Ovary (tissue), 9 donors: ENCODE data around the gene TSSK2. TPM values are rescaled to one million over a fixed set of nuclear protein-coding genes. Genes with fewer than 3 reads are reported as not detected.

ENCODE experiments used
- DNase-seq, 5 donors: peaks; one replicate each; pipeline ENCODE4 v3.0.0-alpha.2; 2019 to 2020
- H3K27ac ChIP-seq, 2 donors: fragments of 200-600 bp; one replicate each; pipeline versions ENCODE4 v1.5.1 to v1.8.0; 2019 to 2022
- H3K27me3 ChIP-seq: fragments of 200-600 bp; one replicate; pipeline ENCODE4 v1.8.0; 2022
- H3K36me3 ChIP-seq: fragments of 200-600 bp; sonication (generic); one replicate; pipeline ENCODE4 v1.5.1; 2019
- H3K4me1 ChIP-seq: one replicate; pipeline ENCODE4 v1.8.1; 2013; ENCODE audit warnings: mild to moderate bottlenecking, moderate library complexity; ENCODE audit not compliant: insufficient read depth
- H3K4me3 ChIP-seq: fragments of 200-600 bp; sonication (generic); one replicate; pipeline ENCODE4 v1.5.1; 2017
- H3K9me3 ChIP-seq, 2 donors: fragments of 200-600 bp in 1 of 2; sonication (generic) in 1 of 2; one replicate each; pipeline versions ENCODE4 v1.5.1 to v1.8.1; 2013 to 2019; ENCODE audit warnings: mild to moderate bottlenecking in 1 of 2, moderate library complexity in 1 of 2
- EP300 ChIP-seq: sonication (generic); formaldehyde crosslinking; IDR thresholded peaks from one replicate; pipeline ENCODE4 v1.6.1; 2017; ENCODE audit warnings: antibody characterized with exemption
- POLR2A ChIP-seq: fragments of 450-650 bp; IDR thresholded peaks from one replicate; pipeline ENCODE4 v1.6.1; 2017; ENCODE audit warnings: antibody characterized with exemption, mild to moderate bottlenecking, moderate library complexity
- WGBS, 3 donors: extraction: QIAGEN DNeasy Blood & Tissue Kit in 1 of 3; methylation state at CpG; one replicate each; pipeline versions ENCODE4 v1.1.5 to v1.1.7; 2013 to 2017; 5-methylcytosine and 5-hydroxymethylcytosine counted together
- intact Hi-C, 4 donors: fragments of 100-400 bp; cut with DNase I; formaldehyde crosslinking; loops; one replicate each; pipeline versions ENCODE4 v1.11.0 to v1.15.1; 2022 to 2023
- polyA plus RNA-seq, 2 donors: library from polyadenylated mRNA; stranded (reverse); fragments of 200-250 nt in 1 of 2; fragments of 350-450 nt in 1 of 2; fragmentation: Illumina TruSeq in 1 of 2; extraction: RNeasy Lipid Tissue Mini Kit (QIAGEN cat#74804) in 1 of 2; gene quantifications; one replicate each; pipeline ENCODE4 v1.2.3, GENCODE V29; 2013 to 2014
- total RNA-seq, 7 donors: library from RNA; depleted of rRNA in 2 of 7; stranded (reverse); fragments of >200 nt in 2 of 7; fragmentation: NEBNext Ultra II Directional in 3 of 7; extraction: Animal tissue kit (Norgen Biotek cat#: 25700) in 3 of 7; gene quantifications; one replicate each; pipeline versions ENCODE4 v1.1.0 to v1.2.4, GENCODE V29; 2016 to 2023
- TF ChIP-seq, protein P1 (sequence below), 3 donors: fragments of 450-650 bp in 2 of 3; fragments of 200-600 bp in 1 of 3; IDR thresholded peaks; one replicate each; pipeline versions ENCODE4 v1.5.1 to v1.8.0; 2016 to 2022; ENCODE audit warnings: antibody characterized with exemption in 3 of 3, mild to moderate bottlenecking in 1 of 3
- donor health status: DM: no; HTN: no; CAD: no; lungs with moderate emphysema.
- donor health status: DM: no; HTN: no; CAD: no.
- donor health status: Bipolar disorder and iron deficiency.
- donor health status: DM: yes; HTN: yes; CAD: no.
- donor health status: DM: no; HTN: no; CAD: no.
- donor health status: DM: yes; HTN: yes; CAD: no.

The TSSK2 gene
- total and polyA plus RNA-seq, 9 donors = 0.05 TPM; not detected in 8

DNA sequence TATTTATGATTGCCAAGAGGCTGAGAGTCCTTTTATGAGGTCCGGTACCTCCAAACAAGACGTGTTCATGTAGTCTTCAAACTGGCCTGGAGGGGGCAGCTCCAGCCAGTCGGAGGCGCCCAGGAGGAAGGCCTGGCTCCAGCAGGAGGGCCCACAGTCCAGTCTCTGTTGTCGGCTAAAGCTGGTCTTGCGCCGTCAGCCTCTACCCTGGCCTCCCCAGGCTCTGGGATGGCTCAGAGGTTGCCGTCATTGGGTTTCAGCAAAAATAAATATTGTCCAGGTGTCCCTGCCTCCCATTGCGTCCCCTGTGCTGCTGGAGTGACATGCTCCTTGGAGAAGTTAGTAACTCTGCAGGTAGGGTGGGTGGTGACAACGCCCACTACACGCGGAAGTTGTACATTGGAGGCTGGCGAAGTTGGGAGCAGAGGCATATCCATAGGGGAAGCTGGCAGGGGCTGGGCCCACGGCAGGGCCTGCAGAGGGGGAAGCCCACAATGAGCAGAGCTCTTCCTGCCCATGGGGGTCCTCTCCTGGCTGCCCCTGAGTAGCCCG is 48.5 kb downstream of the TSSK2 start:
- intact Hi-C loops = loop anchor here in 2 of 4 donors (5.0 to 10.0 kb wide), 2 partner anchors 113 to 295 kb away; partner anchors contain the start of genes CDC45 (in 1 of the 2), CLTCL1 (in 1 of the 2) and UFD1 (in 1 of the 2)
- Histone ChIP-seq H3K9me3 (no peaks in the 10 kb centered on the region), H3K27me3 (no peaks in the 10 kb centered on the region), H3K4me1 (peaks cover 2% of the 10 kb centered on the region), H3K27ac (peak overlapping the region; percentile 80 to 91), H3K4me3 (peak overlapping the region; percentile 86), H3K36me3 (no peaks in the 10 kb centered on the region)
- TF ChIP-seq EP300 = no peak
- TF ChIP-seq, protein P1, sequence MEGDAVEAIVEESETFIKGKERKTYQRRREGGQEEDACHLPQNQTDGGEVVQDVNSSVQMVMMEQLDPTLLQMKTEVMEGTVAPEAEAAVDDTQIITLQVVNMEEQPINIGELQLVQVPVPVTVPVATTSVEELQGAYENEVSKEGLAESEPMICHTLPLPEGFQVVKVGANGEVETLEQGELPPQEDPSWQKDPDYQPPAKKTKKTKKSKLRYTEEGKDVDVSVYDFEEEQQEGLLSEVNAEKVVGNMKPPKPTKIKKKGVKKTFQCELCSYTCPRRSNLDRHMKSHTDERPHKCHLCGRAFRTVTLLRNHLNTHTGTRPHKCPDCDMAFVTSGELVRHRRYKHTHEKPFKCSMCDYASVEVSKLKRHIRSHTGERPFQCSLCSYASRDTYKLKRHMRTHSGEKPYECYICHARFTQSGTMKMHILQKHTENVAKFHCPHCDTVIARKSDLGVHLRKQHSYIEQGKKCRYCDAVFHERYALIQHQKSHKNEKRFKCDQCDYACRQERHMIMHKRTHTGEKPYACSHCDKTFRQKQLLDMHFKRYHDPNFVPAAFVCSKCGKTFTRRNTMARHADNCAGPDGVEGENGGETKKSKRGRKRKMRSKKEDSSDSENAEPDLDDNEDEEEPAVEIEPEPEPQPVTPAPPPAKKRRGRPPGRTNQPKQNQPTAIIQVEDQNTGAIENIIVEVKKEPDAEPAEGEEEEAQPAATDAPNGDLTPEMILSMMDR (IDR thresholded peaks at IDR 0.05) = peak; percentile 53 to 65 (median 57)
- WGBS, 3 donors = 37 to 42% (median 37%) methylated on average over 15 of the region's 15 CpGs
- peak; percentile 73 to 83 (median 79) for DNase-seq

DNA sequence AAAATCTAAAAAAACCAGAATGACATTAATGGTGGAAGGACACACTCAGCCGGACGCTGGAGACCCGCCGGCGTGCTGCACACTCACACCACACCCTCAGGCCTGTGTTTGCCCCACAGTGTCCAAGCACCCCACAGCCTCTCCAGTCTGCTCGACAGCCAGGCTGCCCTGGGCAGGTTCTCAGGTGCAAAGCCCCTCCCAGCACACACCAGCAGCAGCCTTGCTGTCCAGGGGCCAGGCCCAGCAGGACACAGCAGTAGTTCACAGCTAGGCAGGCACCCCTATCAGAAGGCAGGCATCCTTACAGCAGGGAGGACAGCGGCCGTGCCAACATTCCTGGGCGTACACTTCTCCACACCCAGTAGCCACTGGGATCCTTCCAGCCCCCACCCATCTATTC is 49.1 kb downstream of the TSSK2 start:
- TF ChIP-seq POLR2A = no peak
- TF ChIP-seq, protein P1 (IDR thresholded peaks at IDR 0.05) = no peak
- TF ChIP-seq EP300 = no peak
- Histone ChIP-seq H3K27ac (peak overlapping the region in 1 of 2 donors; percentile 91), H3K4me3 (no peak overlapping the region), H3K36me3 (no peaks in the 10 kb centered on the region), H3K4me1 (peaks cover 2% of the 10 kb centered on the region), H3K9me3 (no peaks in the 10 kb centered on the region), H3K27me3 (no peaks in the 10 kb centered on the region)
- DNase-seq = no peak
- 87 to 95% (median 90%) methylated on average over 9 of the region's 9 CpGs for WGBS, 3 donors
- intact Hi-C loops = loop anchor here in 1 of 4 donors (10.0 kb wide), 1 partner anchor 295 kb away; the partner anchor contains the start of genes CDC45 and UFD1

DNA sequence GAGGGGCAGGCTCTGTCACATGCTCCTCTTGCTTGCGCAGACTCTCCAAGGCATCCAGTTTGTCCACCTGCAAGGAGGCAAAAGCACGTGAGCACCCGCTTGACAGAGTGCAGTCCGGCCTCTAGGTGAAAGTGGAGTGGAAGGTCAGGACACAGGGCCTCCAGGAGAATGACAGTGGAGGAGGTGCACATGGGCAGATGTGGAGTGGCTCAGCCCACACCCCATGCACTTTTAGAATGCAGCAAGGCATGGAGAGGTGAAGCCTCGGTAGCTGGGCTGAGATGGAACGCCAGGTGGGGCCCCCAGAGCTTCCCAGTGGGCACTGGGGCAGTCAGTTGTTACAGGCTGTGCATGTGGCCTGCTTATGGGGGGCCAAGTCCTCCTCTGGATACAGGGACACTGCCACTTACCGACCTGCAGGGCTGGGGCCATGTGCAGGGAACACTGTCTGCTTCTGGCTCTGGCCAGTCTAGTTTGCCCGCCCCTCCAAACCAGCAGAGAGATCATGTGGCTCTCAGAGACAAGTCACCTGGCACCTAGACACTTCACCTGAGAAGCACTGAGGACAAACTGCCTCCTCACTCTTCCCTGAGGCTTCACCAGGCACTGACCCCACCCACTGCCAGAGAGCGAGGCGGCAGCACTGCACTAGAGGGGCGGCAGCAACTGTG is 49.8 kb downstream of the TSSK2 start:
- DNase-seq = no peak
- Histone ChIP-seq H3K27ac (no peak overlapping the region), H3K27me3 (no peaks in the 10 kb centered on the region), H3K9me3 (no peaks in the 10 kb centered on the region), H3K4me3 (no peak overlapping the region), H3K4me1 (peaks cover 2% of the 10 kb centered on the region), H3K36me3 (no peaks in the 10 kb centered on the region)
- TF ChIP-seq, protein P1 (IDR thresholded peaks at IDR 0.05) = no peak
- TF ChIP-seq EP300 (no peak), POLR2A (no peak)
- intact Hi-C loops = loop anchor here in 1 of 4 donors (10.0 kb wide), 1 partner anchor 294 kb away; the partner anchor contains the start of genes CDC45 and UFD1
- WGBS, 3 donors = 88 to 89% (median 88%) methylated on average over 11 of the region's 11 CpGs

DNA sequence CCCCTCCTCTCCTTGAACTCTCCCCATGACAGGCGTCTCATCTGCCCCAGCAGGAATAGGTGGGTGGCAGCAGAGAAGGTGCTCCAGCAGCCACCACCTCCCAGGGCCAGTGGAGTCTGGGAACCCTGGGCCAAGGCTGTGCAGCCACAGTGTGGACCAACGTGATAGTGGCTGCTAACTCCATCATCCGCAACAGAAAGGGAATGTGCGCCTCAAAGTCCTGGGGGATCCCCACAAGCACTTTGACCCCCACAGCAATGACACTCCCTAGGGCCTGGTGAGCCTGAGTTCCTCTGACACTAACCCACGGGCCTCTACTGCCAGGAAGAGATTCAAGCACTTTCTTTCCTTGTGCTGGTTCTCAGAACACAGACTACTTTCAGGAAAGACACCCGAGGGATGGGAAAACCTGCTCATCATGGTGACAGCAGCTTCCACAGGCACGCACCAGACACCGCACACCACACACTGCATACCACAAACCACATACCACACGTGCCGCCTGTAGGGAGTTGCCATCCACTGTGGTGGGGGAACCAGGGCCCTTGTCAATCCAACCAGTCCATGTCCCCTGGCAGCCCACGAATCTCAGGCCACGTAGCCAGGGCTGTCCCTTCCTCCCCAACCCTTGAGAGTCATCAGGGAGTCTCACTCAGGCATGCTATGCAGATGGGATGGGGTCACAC is 50.8 kb downstream of the TSSK2 start:
- H3K4me3 ChIP-seq = no peak overlapping the region
- WGBS, 3 donors = 60 to 62% (median 62%) methylated on average over 12 of the region's 12 CpGs
- no peaks in the 10 kb centered on the region for H3K36me3 ChIP-seq
- no peak for DNase-seq
- H3K9me3 ChIP-seq = no peaks in the 10 kb centered on the region
- H3K4me1 ChIP-seq = no peaks in the 10 kb centered on the region
- H3K27me3 ChIP-seq = no peaks in the 10 kb centered on the region
- intact Hi-C loops = loop anchor here in 1 of 4 donors (10.0 kb wide), 1 partner anchor 293 kb away; the partner anchor contains the start of genes CDC45 and UFD1
- H3K27ac ChIP-seq = no peak overlapping the region
- TF ChIP-seq EP300 = no peak
- TF ChIP-seq, protein P1 (IDR thresholded peaks at IDR 0.05) = no peak
- TF ChIP-seq POLR2A = no peak
